Endothelial cell of umbilical vein (primary cell): ENCODE measurements around the gene UBE2Q1.

Experiments used
- EZH2 ChIP-seq: IDR thresholded peaks from 2 replicates; pipeline ENCODE4 v1.6.1; 2012; ENCODE audit warnings: borderline replicate concordance, low read depth, mild to moderate bottlenecking, moderate library complexity, low read length, inconsistent platforms; ENCODE audit not compliant: severe bottlenecking
- FOS ChIP-seq: IDR thresholded peaks from 2 replicates; pipeline ENCODE4 v1.6.1; 2011; ENCODE audit warnings: mild to moderate bottlenecking, low read length, moderate library complexity, borderline replicate concordance; ENCODE audit not compliant: insufficient read depth
- GATA2 ChIP-seq: IDR thresholded peaks from 2 replicates; pipeline ENCODE4 v1.7.0; 2011; ENCODE audit warnings: low read depth, mild to moderate bottlenecking, moderate library complexity, mixed read lengths, low read length; ENCODE audit not compliant: insufficient read length, insufficient read depth
- JUN ChIP-seq: IDR thresholded peaks from 2 replicates; pipeline ENCODE4 v1.6.1; 2011; ENCODE audit warnings: borderline replicate concordance, low read depth; ENCODE audit not compliant: insufficient read length, insufficient read depth
- MYC ChIP-seq: IDR thresholded peaks from one replicate; pipeline ENCODE4 v1.6.1; 2011; ENCODE audit warnings: mild to moderate bottlenecking, low read depth, low read length
- POLR2A ChIP-seq: IDR thresholded peaks from 2 replicates; pipeline ENCODE4 v1.6.1; 2012; ENCODE audit warnings: low read depth, mild to moderate bottlenecking, control low read depth, low read length
- POLR2AphosphoS5 ChIP-seq: IDR thresholded peaks from 2 replicates; pipeline ENCODE4 v1.6.1; 2012; ENCODE audit warnings: low read depth, mild to moderate bottlenecking, control low read depth, low read length, moderate library complexity; ENCODE audit not compliant: insufficient read depth
- TF ChIP-seq, protein P1 (sequence below), 2 donors: IDR thresholded peaks; 1 replicate in 1 of 2; 2 replicates in 1 of 2; pipeline ENCODE4 v1.5.1; 2011; ENCODE audit warnings: low read length in 2 of 2, mild to moderate bottlenecking in 2 of 2, moderate library complexity in 2 of 2, control low read depth in 1 of 2, inconsistent platforms in 1 of 2, low read depth in 1 of 2; ENCODE audit not compliant: insufficient read depth in 1 of 2; ENCODE audit errors: extremely low read depth in 1 of 2
- TF ChIP-seq, protein P2 (sequence below): IDR thresholded peaks from 2 replicates; pipeline ENCODE4 v1.6.1; 2011; ENCODE audit not compliant: insufficient read depth, insufficient read length

DNA sequence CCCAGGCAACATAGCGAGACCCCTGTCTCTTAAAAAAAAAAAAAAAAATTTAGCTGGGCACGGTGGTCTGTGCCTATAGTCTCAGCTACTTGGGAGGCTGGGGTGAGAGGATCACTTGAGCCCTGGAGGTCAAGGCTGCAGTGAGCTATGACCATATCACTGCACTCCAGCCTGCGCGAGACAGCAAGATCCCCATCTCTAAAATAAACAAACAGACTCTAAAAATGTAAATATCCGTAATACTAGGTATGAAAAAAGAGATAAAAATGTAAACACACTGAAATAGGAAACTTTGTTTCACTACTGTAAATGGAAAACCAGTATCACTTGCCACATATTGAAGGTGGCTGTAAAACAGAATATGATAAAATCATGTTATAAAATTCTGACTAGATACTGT, 32.3 kb upstream of the UBE2Q1 start:
- TF ChIP-seq, protein P1, sequence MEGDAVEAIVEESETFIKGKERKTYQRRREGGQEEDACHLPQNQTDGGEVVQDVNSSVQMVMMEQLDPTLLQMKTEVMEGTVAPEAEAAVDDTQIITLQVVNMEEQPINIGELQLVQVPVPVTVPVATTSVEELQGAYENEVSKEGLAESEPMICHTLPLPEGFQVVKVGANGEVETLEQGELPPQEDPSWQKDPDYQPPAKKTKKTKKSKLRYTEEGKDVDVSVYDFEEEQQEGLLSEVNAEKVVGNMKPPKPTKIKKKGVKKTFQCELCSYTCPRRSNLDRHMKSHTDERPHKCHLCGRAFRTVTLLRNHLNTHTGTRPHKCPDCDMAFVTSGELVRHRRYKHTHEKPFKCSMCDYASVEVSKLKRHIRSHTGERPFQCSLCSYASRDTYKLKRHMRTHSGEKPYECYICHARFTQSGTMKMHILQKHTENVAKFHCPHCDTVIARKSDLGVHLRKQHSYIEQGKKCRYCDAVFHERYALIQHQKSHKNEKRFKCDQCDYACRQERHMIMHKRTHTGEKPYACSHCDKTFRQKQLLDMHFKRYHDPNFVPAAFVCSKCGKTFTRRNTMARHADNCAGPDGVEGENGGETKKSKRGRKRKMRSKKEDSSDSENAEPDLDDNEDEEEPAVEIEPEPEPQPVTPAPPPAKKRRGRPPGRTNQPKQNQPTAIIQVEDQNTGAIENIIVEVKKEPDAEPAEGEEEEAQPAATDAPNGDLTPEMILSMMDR (IDR thresholded peaks at IDR 0.05; ENCODE audit: extremely low read depth in 1 of 2, insufficient read depth in 1 of 2, low read depth in 1 of 2, low read length in 2 of 2): no peak
- TF ChIP-seq POLR2A: no peak
- TF ChIP-seq, protein P2, sequence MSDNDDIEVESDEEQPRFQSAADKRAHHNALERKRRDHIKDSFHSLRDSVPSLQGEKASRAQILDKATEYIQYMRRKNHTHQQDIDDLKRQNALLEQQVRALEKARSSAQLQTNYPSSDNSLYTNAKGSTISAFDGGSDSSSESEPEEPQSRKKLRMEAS: no peak
- TF ChIP-seq JUN: no peak
- no peak for TF ChIP-seq POLR2AphosphoS5
- no peak for TF ChIP-seq EZH2
- TF ChIP-seq MYC: no peak
- no peak for TF ChIP-seq GATA2
- no peak for TF ChIP-seq FOS
